Neural progenitor cell (in vitro differentiated cells): ENCODE data around the gene ITGA2.

Experiments
- EZH2 ChIP-seq: fragments of 200-600 bp; sonication (generic); IDR thresholded peaks from 2 replicates; pipeline ENCODE4 v1.6.1; 2017; ENCODE audit warnings: antibody characterized with exemption, mild to moderate bottlenecking, moderate library complexity
- EZH2phosphoT487 ChIP-seq: fragments of 200-600 bp; sonication (generic); IDR thresholded peaks from 2 replicates; pipeline ENCODE4 v1.6.1; 2017; ENCODE audit warnings: antibody characterized with exemption
- TF ChIP-seq, protein P1 (sequence below): fragments of 200-600 bp; sonication (generic); IDR thresholded peaks from 2 replicates; pipeline ENCODE4 v1.5.1; 2017; ENCODE audit warnings: antibody characterized with exemption, mild to moderate bottlenecking

DNA sequence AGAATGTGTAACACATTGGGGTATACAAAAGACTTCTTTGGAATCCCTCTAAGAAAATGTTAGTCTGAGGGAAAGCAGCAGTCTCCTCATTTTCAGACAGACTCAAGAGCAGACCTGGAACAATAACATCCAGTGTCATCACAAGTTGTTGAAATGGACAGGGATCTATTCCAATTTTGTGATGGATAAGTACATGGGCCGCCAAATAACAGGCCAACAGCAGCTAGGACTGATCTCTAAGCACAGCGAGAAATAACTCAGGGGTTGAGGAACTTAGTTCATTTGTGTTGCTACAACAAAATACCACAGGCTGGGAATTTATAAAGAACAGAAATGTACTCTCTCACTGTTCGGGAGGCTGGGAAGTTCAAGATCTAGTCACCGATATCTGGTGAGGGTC lies 7.6 kb upstream of the ITGA2 start:
- TF ChIP-seq, protein P1, sequence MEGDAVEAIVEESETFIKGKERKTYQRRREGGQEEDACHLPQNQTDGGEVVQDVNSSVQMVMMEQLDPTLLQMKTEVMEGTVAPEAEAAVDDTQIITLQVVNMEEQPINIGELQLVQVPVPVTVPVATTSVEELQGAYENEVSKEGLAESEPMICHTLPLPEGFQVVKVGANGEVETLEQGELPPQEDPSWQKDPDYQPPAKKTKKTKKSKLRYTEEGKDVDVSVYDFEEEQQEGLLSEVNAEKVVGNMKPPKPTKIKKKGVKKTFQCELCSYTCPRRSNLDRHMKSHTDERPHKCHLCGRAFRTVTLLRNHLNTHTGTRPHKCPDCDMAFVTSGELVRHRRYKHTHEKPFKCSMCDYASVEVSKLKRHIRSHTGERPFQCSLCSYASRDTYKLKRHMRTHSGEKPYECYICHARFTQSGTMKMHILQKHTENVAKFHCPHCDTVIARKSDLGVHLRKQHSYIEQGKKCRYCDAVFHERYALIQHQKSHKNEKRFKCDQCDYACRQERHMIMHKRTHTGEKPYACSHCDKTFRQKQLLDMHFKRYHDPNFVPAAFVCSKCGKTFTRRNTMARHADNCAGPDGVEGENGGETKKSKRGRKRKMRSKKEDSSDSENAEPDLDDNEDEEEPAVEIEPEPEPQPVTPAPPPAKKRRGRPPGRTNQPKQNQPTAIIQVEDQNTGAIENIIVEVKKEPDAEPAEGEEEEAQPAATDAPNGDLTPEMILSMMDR = no peak
- TF ChIP-seq EZH2 = no peak
- TF ChIP-seq EZH2phosphoT487 = no peak
